GM12878 (cell line): ENCODE measurements around the gene GRAMD1B. TPM values are rescaled to one million over a fixed set of nuclear protein-coding genes. Genes with fewer than 3 reads are reported as not detected.

Source experiments
- ATAC-seq: fragments of 200-7000 bp; cut with Tn5 transposase; 3 replicates; pipeline ENCODE4 v1.9.1; 2020; ENCODE audit warnings: mild to moderate bottlenecking, moderate library complexity
- BruUV-seq: library from RNA; stranded (reverse); fragments of 400-500 nt; replicated peaks from 2 replicates; lab custom pipeline; 2021; lab: Mats Ljungman, UMichigan
- CTCF ChIA-PET: fragments of 300-600 bp; sonication (Branson Sonifier 250); formaldehyde crosslinking; extraction: SDS; loops from one replicate; lab custom pipeline; 2021; ENCODE audit warnings: inconsistent platforms; lab: Yijun Ruan, JAX
- POLR2A ChIA-PET: fragments of 350-600 bp; formaldehyde crosslinking; extraction: SDS; loops from one replicate; lab custom pipeline; 2021; ENCODE audit warnings: inconsistent platforms; lab: Charles Lee
- RAD21 ChIA-PET: fragments of 300-600 bp; sonication (Branson Sonifier 250); formaldehyde crosslinking; loops from one replicate; lab custom pipeline; 2023; ENCODE audit warnings: antibody characterized with exemption; ENCODE audit not compliant: unreplicated experiment; lab: Charles Lee
- SMC1A ChIA-PET: fragments of 300-600 bp; sonication (Branson Sonifier 250); formaldehyde crosslinking; loops from one replicate; lab custom pipeline; 2023; ENCODE audit not compliant: unreplicated experiment, uncharacterized antibody; lab: Charles Lee
- DNase-seq: peaks from one replicate; pipeline ENCODE4 v3.0.0-alpha.2; 2011; ENCODE audit warnings: low read depth, low spot score
- FAIRE-seq: peaks from 3 replicates; lab custom pipeline; 2011; peaks lifted over from hg19 to GRCh38; lab: Jason Lieb, UNC
- H2AFZ ChIP-seq: 2 replicates; pipeline ENCODE4 v1.6.0; 2011; ENCODE audit warnings: low read depth, low read length, control low read depth; ENCODE audit not compliant: control insufficient read depth
- H3K27ac ChIP-seq: 2 replicates; pipeline ENCODE4 v1.5.1; 2011; ENCODE audit warnings: control low read depth; ENCODE audit not compliant: control insufficient read depth, insufficient read depth
- H3K27me3 ChIP-seq, 2 experiments: replicated peaks in 1 of 2; 2 replicates each; pipeline versions ENCODE4 v1.6.0 to v1.6.1; 2011; ENCODE audit warnings: low read length in 1 of 2; ENCODE audit not compliant: control insufficient read depth in 2 of 2, insufficient read depth in 2 of 2
- H3K36me3 ChIP-seq, 2 experiments: 2 replicates each; pipeline ENCODE4 v1.5.1; 2011; ENCODE audit warnings: low read length in 1 of 2; ENCODE audit not compliant: control insufficient read depth in 2 of 2, insufficient read depth in 2 of 2
- H3K4me1 ChIP-seq: 2 replicates; pipeline ENCODE4 v1.6.1; 2011; ENCODE audit warnings: mild to moderate bottlenecking, low read length, moderate library complexity, mixed read lengths; ENCODE audit not compliant: control insufficient read depth, insufficient read depth
- H3K4me2 ChIP-seq: 2 replicates; pipeline ENCODE4 v1.6.0; 2011; ENCODE audit warnings: control low read depth; ENCODE audit not compliant: control insufficient read depth, insufficient read depth
- H3K4me3 ChIP-seq: fragments of 200-600 bp; sonication (generic); 2 replicates; pipeline ENCODE4 v1.5.1; 2016
- H3K79me2 ChIP-seq: 2 replicates; pipeline ENCODE4 v1.6.0; 2011; ENCODE audit warnings: low read length; ENCODE audit not compliant: control insufficient read depth, insufficient read depth
- H3K9ac ChIP-seq: 2 replicates; pipeline ENCODE4 v1.8.0; 2011; ENCODE audit warnings: low read length, control low read depth, mixed read lengths; ENCODE audit not compliant: control insufficient read depth, insufficient read depth
- H3K9me3 ChIP-seq: replicated peaks from 3 replicates; pipeline ENCODE4 v1.5.1; 2011; ENCODE audit warnings: mild to moderate bottlenecking, low read length; ENCODE audit not compliant: control insufficient read depth, insufficient read depth
- H4K20me1 ChIP-seq: 2 replicates; pipeline ENCODE4 v1.6.0; 2011; ENCODE audit not compliant: control insufficient read depth, insufficient read depth
- CBFB ChIP-seq: IDR thresholded peaks from 2 replicates; pipeline ENCODE4 v1.6.1; 2016; ENCODE audit warnings: antibody characterized with exemption, low read depth
- FOXM1 ChIP-seq: IDR thresholded peaks from 2 replicates; pipeline ENCODE4 v1.6.1; 2012; ENCODE audit warnings: low read depth, mild to moderate bottlenecking, inconsistent platforms, low read length, moderate library complexity
- MEF2B ChIP-seq: fragments of 450-650 bp; IDR thresholded peaks from 2 replicates; pipeline ENCODE4 v1.6.1; 2018; ENCODE audit warnings: mild to moderate bottlenecking, moderate library complexity; ENCODE audit not compliant: partially characterized antibody, poor library complexity, severe bottlenecking
- RUNX3 ChIP-seq: IDR thresholded peaks from 2 replicates; pipeline ENCODE4 v1.6.1; 2012; ENCODE audit warnings: low read length, inconsistent platforms
- WGBS: methylation state at CpG from one replicate; pipeline ENCODE4 v1.1.6; 2016; ENCODE audit warnings: low lambda C conversion rate; ENCODE audit not compliant: insufficient replicate concordance, insufficient coverage; ENCODE audit errors: missing lambda C conversion rate; 5-methylcytosine and 5-hydroxymethylcytosine counted together
- in situ Hi-C: fragments of 300-500 bp; cut with MboI; formaldehyde crosslinking; loops from 9 replicates; pipeline ENCODE4 v1.14.3; 2018; ENCODE audit warnings: mixed read lengths
- intact Hi-C: fragments of 100-400 bp; cut with micrococcal nuclease; formaldehyde crosslinking; loops from one replicate; pipeline ENCODE4 v1.14.2; 2022; ENCODE audit not compliant: unreplicated experiment
- polyA plus RNA-seq, 11 experiments: library from polyadenylated mRNA; depleted of rRNA in 4 of 11; unstranded in 6 of 11; stranded (reverse) in 5 of 11; fragments of >200 nt; fragmentation: Nextera tagmentation in 4 of 11; fragmentation: Illumina TruSeq in 1 of 11; extraction: Ambion mirVana in 4 of 11; extraction: Trizol in 1 of 11; gene quantifications; 1 replicate in 1 of 11; 2 replicates in 10 of 11; pipeline versions ENCODE4 v1.2.1 to v1.2.3, GENCODE V29; 2011 to 2016; ENCODE audit warnings: inconsistent platforms in 2 of 11, missing spikeins in 2 of 11, low read depth in 1 of 11
- total RNA-seq, 4 experiments: library from RNA; depleted of rRNA in 3 of 4; stranded (reverse); fragments of >200 nt in 3 of 4; fragmentation: Illumina TruSeq in 1 of 4; extraction: Trizol in 1 of 4; gene quantifications; 2 replicates each; pipeline versions ENCODE4 v1.2.1 to v1.2.3, GENCODE V29; 2013 to 2021
- TF ChIP-seq, protein P1 (sequence below): fragments of 450-650 bp; IDR thresholded peaks from 2 replicates; pipeline ENCODE4 v1.6.1; 2017; ENCODE audit warnings: mild to moderate bottlenecking, moderate library complexity

The GRAMD1B gene
- total and polyA plus RNA-seq, 10 of the 15 experiments (the other 5 are each of a cell fraction or from before 2014, with no cell fraction given): 1.9 to 49.1 (median 26.9) TPM

DNA sequence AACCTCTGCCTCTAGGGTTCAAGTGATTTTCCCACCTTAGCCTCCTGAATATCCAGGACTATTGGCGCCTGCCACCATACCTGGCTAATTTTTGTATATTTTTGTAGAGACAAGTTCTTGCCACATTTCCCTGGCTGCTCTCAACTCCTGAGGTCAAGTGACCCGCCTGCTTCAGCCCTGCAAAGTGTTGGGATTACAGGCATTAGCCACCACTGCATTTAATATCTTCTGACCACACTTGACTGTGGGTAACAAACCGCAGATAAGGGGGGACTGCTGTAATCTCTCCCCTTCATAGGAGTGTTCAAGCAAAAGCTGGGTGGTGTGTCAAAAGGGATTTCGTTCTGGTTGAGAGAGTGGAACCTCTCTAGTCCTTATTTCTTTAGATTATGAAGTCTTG is 53.4 kb downstream of the GRAMD1B start:
- SMC1A ChIA-PET: interaction anchor here (0.6 to 2.9 kb wide), 10 partner anchors 16 to 971 kb away, joined by 3 to 15 read pairs (median 3); no protein-coding TSS in a partner anchor
- H3K4me2 ChIP-seq: peak overlapping the region; percentile 41
- TF ChIP-seq FOXM1 (no peak), RUNX3 (peak; percentile 89), CBFB (0 out of 2 replicates have a peak, but pooled peaks have one; percentile 21), MEF2B (no peak)
- TF ChIP-seq, protein P1, sequence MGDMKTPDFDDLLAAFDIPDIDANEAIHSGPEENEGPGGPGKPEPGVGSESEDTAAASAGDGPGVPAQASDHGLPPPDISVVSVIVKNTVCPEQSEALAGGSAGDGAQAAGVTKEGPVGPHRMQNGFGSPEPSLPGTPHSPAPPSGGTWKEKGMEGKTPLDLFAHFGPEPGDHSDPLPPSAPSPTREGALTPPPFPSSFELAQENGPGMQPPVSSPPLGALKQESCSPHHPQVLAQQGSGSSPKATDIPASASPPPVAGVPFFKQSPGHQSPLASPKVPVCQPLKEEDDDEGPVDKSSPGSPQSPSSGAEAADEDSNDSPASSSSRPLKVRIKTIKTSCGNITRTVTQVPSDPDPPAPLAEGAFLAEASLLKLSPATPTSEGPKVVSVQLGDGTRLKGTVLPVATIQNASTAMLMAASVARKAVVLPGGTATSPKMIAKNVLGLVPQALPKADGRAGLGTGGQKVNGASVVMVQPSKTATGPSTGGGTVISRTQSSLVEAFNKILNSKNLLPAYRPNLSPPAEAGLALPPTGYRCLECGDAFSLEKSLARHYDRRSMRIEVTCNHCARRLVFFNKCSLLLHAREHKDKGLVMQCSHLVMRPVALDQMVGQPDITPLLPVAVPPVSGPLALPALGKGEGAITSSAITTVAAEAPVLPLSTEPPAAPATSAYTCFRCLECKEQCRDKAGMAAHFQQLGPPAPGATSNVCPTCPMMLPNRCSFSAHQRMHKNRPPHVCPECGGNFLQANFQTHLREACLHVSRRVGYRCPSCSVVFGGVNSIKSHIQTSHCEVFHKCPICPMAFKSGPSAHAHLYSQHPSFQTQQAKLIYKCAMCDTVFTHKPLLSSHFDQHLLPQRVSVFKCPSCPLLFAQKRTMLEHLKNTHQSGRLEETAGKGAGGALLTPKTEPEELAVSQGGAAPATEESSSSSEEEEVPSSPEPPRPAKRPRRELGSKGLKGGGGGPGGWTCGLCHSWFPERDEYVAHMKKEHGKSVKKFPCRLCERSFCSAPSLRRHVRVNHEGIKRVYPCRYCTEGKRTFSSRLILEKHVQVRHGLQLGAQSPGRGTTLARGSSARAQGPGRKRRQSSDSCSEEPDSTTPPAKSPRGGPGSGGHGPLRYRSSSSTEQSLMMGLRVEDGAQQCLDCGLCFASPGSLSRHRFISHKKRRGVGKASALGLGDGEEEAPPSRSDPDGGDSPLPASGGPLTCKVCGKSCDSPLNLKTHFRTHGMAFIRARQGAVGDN: no peak
- TF ChIP-seq, all 136 proteins: peak for 2
- intact Hi-C loops (no loop called here), in situ Hi-C loops (no loop called here)
- Histone ChIP-seq H3K9me3 (no peaks in the 10 kb centered on the region), H2AFZ (no peak overlapping the region), H4K20me1 (no peaks in the 10 kb centered on the region), H3K27ac (no peak overlapping the region), H3K4me1 (peaks cover 61% of the 10 kb centered on the region), H3K27me3 (no peaks in the 10 kb centered on the region), H3K9ac (no peak overlapping the region), H3K79me2 (no peaks in the 10 kb centered on the region), H3K4me3 (no peak overlapping the region), H3K36me3 (peaks cover 0 to 2% of the 10 kb centered on the region in 2 experiments; a peak in 2 of 4 replicates)
- POLR2A ChIA-PET: interaction anchor here (0.5 to 1.6 kb wide), 3 partner anchors 40 to 421 kb away, joined by 3 read pairs; partner anchors contain the start of gene HSPA8
- DNase-seq (no peak), FAIRE-seq (no peak), ATAC-seq (no peak)
- 11% methylated on average over 4 of the region's 4 CpGs for WGBS
- CTCF ChIA-PET: interaction anchor here (0.7 to 2.5 kb wide), 9 partner anchors 8 to 93 kb away, joined by 3 to 11 read pairs (median 3); no protein-coding TSS in a partner anchor
- BruUV-seq: no TSS peak
- RAD21 ChIA-PET: interaction anchor here (0.8 to 2.8 kb wide), 7 partner anchors 11 to 101 kb away, joined by 3 to 8 read pairs (median 5); no protein-coding TSS in a partner anchor
